ENCODE results near the gene USP13.
A peak's percentile ranks its signal among the peaks of the same experiment; 100 is the strongest.
"Not testable (repeated sequence)": the region's sequence is repeated elsewhere in the genome, so short reads cannot be mapped to it uniquely, and the experiment has no call there.

USP13 gene

DNA sequence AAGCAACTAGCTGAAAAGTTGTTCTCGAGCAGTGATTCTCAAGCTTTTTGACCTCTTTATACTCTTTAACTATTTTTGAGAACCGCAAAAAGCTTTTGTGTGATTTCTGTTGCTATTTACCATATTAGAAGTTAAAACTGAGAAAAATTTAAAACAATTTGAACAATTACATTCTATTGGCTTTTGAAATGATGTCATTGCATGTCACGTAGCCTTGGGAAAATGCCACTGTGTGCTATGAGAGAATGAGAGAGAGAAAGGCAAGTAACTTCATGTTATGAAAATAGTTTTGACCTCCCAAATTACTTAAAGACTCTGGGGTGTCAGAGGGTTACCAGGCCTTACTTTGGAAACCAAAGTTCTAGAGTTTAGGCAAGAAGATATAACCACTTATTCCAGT, 8.0 kb downstream of the USP13 start:
- no peak for DNase-seq

DNA sequence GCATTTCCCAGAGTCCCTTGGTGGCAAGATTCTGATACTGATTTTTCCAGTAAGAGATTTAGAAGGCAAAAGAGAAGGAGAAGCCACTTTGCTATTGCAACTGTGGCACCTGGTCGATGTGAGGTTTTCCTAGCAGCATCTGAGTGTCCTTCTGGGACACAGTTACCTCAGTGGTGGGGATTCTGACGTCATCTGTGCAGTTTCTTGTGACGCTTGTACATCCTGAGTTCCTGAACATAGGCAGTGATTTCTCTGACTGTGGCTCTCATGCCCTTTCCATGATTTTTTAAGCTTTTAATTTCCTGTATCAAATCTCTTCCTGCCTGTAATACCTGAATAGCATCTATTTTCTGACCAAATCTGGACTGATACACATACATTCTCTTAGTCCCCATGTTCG, 8.9 kb downstream of the USP13 start:
- DNase-seq = no peak

DNA sequence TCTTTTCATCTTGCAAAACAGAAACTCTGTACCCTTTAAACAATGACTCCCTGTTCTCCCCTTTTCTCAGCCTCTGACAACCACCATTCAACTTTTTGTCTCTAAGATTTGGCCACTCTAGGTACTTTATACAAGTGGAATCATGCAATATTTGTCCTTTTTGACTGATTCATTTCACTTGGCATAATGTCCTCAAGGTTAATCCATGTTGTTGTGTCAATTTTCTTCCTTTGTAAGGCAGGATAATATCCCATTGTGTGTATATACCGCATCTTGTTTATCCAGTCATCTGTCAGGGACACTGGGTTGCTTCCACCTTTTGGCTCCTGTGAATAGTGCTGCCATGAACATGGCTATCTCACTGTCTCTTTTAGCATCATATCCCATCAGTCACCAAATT, 10.3 kb downstream of the USP13 start:
- DNase-seq = no peak

DNA sequence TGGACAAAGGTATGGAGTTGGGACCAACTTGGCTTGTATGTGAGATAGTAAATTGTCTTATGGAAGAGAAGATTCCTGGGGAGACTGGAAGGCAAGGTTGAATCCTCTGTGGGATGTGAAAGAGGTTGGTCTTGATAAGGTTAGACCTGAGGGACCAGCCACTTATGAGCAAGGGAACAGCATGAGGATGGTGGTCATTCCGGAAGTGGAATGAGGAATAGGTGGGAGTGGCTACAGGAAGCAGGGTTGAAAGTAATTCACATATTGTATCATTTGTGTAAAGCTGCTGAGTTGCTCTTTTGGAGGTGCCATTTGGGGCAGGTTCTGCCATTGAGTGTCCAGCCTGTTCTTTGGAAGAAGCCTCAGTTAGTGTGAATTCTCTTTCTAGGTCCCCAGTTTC, 13.2 kb downstream of the USP13 start:
- no peak for DNase-seq

DNA sequence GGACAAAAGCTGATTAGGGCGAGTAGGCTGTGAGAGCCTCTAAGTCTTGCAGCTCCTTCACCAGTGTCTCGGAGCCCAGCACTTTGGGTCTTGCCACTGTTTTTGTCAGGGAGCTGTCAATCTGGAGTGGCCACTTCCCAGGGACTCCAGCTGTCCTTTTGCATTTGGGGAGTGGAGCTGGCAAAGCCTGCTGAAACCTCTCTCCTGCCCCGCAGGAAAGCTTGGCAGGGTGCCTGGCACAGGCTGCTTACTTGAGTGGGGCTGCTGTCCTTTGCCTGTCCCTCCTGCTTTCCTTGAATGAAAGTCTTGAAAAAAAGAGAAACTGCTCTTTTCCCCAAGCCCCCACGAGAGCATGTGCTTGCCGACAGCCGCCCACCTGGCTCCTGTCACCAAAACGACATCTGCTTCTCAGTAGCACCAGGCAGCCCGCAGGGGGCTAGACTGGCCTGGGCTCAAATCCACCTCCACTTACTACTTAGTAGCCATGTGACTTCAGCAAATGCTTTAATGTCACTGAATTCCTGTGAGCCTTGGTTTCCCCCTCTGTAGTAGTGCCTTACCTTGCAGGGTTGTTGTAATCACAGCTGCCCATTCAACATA, 13.7 kb downstream of the USP13 start:
- peak; percentile 86 for DNase-seq

DNA sequence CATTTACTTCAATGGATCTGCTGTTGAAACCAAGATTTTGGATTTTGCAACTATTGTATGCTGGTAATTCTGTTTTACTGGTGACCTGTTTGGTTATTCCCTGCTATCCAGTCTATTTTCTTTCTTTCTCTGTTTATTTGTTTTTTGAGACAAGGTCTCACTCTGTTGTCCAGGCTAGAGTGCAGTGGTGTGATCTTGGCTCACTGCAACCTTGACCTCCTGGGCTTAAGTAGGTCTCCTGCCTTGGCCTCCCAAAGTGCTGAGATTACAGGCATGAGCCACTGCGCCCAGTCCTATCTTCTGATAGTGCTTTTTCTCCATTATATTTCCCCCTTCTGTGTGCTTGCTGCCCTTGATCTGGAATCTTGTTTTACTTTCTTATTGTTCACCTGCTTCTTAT, 15.6 kb downstream of the USP13 start:
- no peak for DNase-seq

DNA sequence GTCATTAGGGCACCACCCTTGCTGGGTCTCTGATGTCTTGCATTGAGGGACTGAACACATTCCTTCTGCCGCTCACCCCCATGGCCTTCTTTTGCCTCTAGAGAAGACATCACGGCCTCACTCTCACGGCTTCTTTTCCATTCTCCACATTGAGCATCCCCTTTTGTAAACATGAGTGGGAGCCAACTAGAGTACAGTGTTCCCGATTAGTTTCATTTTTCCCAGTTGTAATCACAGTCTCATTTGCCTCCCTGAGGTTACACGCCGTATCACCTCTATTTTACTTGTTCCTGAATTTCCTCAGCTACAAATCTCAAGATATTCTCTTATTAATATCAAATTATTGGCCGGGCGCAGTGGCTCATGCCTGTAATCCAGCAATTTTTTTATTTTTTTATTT, 17.5 kb downstream of the USP13 start:
- DNase-seq = no peak

DNA sequence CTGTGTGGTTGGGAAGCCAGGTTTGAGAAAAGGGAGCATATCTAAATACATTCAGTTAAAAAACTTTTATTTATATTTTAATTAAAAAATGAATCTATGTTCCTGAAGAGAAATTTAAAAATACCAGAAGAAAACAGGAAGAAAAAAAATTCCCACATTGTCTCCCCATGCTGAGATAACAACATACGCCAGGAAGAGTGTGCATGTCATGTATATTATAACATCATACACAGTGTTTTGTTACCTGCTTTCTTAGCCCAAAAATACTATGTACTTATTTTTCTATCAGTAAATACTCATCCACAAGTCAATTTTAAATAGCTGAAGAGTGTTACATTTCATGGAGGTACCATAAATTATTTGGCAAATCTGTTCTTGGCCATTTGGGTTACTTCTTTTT, 18.5 kb downstream of the USP13 start:
- DNase-seq = no peak

DNA sequence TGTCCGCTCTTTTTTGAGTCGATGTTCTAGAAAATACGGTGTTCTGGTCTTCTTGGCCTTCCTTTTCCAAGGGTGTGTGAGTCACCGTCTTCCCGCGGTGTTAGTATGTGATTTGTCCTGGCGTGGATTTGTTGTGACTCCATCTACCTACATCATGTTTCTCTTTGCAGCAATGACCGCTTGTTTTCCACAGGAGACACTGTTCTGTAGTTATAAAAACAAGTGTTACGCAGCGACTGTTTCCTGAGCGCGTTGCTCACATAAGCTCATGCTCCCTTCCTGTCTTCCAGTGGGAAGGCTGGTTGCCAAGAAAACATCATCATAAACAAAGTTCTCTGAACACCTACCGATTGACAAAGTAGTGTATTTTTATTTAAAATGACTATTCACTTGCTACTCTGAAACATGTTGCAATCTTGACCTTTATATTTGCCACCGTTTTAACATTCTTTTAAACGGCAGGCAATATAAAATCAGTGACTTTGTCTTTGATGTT, 19.0 kb downstream of the USP13 start:
- DNase-seq = no peak

DNA sequence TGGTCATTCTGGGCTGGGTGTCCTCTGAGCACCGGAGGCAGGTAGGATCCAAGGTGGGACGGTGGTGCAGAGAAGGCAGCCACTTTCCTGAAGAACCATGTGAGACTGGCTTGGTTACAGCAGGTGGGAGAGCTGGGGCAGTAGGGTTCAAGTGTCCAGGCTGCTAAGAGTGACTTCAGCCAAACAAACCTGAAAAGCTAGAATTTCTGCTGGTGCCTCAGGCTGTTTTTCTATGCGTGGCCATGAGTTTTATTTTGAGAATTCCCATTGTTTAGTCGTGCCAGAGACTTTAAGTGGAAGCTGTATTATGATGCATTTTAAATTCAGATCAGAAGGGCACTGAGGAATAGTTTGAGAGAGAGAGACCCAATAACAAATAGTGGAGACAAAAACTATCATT, 20.1 kb downstream of the USP13 start:
- DNase-seq = peak; percentile 38

DNA sequence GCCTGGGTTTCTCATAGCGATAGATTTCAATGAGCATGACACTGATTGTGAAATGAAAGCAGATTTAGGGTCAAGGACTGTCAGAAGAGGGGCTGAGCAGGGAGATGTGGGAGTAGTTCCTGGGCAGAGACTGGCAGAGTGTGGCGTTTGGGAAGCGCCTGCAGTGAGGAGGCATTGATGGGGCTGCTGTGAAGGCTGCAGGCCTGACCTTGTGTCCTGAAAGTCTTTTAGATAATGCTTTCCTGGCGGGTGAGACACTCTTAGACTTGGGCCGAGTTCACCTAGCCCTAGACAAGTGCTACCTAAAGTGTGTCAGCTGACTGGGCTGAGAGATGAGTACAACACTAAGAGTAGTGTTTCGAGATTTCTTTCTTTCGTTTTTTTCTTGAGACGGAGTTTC, 20.7 kb downstream of the USP13 start:
- DNase-seq = peak; percentile 79

DNA sequence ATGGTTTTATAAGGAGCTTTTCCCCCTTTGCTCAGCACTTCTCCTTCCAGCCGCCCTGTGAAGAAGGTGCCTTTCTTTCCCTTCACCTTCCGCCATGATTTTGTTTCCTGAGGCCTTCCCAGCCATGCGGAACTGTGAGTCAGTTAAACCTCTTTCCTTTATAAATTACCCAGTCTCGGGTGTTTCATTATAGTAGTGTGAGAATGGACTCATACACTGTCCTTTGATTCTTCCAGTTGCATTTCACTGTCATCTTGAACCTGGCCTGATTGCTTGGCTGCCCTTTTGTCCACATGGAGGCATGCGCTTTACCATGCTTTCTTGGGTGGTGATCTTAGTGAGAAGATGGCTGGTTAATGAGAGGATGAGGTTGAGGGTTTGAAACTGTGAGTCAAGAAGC, 23.2 kb downstream of the USP13 start:
- DNase-seq = no peak

DNA sequence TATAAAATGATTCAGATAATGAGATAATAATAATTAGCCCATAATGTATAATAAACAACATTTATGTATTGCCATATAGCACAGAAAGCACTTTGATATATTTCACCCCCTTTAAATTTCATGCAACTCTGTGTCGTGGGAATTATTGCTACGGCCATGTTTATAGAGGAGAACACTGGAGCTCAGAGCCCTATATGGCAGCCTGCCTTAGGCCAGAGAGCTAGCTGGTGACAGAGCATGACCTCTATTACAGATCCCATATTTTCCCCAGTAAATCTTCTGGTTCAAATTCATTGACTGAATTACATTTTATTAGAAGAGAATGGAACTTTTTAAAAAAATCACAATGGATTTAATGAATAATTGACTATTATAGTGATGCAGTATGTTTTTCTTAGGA, 25.0 kb downstream of the USP13 start:
- DNase-seq = no peak

DNA sequence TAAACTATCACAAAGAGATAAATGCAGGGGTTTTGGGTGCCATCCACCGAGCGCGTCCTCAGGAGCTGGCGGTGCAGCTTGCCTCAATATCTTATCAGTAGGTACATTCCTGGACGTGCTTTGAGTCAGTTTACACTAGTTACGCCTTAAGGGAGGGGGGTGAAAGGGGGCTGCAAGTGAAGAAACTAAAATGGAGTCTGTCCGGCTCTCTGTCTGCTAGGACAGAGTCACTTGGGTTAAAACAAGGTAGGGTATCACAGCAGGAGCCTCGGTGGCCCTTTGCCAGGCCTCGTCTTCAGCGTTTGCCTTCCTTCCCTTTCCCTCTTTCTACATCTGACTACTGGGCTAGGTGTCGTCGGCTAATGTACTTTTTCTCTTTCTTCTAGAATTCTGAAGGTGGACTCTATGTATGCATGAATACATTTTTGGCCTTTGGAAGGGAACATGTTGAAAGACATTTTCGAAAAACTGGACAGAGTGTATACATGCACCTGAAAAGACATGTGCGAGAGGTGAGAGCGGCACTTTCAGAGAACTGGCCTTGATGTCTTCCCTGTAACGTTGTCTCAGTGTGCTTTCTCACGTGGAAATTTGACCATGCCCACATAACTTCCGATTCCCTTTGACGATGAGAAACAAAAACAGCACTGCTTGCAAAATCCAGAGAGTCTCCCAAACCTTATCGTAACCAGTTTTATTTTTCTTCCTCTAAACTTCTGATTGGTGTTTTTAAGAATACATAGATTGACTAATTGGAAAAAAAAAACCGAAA, 28.8 kb downstream of the USP13 start:
- DNase-seq = no peak

DNA sequence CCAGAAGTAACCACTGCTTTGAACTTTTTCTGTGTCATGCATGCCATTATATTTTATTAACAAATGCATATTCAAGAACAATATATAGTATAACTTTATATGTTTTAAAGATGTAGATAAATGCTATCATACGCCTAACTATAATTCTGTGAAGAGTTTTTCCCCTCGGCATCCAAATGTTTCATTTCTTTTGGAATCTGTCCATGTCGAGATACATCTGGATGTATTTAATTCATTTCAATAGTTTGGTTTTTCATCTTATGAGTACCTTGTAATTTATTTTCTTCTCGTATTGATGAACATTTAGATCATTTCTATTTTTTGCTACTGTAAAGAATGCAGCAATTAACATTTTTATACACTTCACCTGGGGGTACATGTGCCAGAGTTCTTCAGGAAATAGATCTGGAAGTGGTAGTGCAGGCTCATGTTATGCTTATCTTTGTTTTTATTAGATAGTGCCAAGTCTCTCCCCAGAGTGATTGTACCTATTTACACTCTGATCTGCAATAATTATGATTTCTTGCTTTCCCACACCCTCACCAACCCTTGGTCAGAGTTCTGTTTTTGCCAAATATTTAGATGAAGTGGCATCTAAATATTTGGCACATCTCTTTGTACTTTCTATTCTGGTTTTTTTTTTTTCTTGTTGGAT, 29.7 kb downstream of the USP13 start:
- DNase-seq = no peak

DNA sequence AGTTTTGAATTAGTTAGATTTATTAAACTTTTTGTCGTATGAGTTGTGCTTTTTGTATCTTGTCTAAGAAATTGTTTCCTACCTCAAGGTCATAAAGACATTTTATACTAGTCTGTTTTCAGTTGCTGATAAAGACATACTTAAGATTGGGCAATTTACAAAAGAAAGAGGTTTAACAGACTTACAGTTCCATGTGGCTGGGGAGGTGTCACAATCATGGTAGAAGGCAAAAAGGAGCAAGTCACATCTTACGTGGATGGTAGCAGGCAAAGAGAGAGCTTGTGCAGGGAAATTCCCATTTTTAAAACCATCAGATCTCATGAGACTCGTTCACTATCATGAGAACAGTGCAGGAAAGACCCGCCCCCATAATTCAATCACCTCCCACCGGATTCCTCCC, 30.4 kb downstream of the USP13 start:
- not testable (repeated sequence) for DNase-seq

DNA sequence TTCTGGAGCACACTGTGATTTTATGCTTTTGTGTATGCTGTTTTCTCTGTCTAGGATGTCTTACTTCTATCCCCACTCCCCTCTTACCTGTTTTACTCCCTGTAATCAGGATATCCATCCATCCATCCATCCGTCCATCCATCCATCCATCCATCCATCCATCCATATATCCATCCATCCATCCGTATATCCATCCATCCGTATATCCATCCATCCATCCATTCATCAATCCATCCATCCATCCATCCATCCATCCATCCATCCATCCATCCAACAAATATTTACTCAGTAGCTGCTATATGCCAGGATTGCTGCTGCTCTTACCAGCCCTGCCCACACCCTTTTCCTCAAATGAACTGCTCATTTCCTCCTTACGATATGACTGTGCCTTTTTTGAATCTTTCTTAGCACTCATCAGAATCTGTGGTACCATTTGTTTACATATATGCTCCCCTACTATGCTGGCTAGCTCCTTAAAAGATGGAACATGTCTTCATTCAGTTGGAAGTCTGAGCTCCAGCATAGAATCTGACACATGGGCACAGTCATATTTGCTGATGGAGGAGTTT, 35.2 kb downstream of the USP13 start:
- DNase-seq = no peak

DNA sequence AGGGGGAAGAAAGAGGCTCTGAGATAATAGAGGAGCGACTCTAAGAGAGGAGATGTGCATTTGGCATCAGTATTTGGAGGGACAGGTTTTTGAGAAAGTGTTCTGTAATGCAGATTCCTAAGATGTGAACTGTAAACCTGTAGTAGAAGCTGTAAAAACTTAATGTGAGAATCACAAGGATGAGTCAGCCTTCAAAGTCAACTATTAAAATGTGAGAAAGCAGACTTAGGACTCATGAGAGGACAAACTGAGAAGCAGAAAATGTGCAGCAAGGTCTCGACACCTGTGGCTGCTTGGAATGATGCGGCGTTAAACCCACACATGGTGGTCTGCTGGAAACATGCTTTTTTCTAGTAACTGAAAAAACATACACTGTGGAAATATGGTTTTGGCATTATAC, 36.0 kb downstream of the USP13 start:
- no peak for DNase-seq

DNA sequence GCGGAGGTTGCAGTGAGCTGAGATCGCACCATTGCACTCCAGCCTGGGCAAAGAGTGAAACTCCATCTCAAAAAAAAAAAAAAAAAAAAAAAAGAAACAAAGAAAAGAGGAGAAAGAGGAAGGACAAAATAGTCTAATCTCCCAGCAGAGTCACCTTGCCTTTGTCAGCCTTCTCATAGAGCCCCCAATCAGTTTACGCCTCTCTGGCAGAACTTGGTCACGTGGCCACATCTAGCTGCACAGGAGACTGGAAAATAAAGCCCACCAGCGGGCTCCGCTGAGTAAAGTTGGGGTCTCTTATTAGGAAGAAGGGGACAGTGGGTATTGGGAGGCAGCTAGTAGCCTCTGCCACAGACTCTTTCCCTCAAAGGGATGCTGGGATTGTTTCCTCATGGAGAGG, 41.9 kb downstream of the USP13 start:
- DNase-seq = no peak

DNA sequence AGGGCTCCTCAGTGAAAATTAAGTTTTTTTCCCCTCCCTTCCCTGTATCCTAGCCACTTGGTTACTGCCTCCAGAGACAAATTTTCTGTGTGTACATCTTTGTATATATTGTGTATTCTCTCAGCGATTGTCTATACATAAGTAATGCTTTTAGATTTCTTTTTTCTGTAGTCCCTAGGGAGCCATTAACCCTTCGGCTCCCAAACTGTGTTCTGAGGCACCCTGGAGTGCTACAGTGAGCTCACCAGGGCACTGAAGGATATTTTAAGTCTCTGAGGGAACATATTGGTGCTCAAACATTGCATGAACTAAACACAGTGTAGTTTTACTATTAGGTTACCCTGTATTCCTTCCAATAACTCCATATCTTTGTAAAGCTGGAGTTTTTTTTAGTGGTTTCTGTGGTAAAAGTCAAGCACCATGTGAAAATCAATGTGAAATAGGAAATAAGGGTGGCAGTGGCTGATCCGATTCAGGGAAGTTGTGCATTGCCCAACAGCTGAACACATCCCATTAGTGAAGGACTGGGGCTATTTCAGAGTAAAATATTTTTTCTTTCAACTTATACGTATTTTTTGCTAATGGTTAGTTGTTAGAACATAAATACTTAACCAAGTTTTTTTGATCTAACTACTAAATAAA, 43.0 kb downstream of the USP13 start:
- no peak for DNase-seq

DNA sequence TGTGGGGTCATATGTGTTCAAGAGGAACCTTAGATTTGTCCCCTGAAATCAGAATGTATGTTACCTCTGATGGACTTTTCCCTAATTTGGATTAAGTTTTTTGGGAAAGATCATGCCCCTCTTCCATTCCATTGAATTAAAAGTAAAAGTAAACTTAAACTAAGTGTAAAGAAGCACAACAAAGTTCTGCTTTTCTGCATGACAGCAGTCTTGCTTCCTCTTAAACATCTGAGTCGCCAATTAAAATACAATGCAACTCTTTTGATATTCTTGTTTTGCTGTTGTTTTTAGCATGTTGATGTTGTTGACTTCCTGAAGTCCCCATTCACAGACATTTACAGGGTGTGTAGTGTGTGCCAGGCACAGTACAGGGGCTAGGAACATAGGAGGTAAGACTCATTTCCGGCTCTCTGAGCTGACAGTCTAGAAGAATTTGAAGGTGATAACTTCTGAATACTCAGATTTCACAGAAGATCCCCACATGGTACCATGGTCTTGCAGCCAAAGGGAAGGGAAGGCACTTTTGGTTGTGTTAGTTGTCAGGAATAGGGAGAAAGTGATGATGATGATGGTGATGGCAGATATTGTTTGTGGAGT, 45.0 kb downstream of the USP13 start:
- DNase-seq = no peak

DNA sequence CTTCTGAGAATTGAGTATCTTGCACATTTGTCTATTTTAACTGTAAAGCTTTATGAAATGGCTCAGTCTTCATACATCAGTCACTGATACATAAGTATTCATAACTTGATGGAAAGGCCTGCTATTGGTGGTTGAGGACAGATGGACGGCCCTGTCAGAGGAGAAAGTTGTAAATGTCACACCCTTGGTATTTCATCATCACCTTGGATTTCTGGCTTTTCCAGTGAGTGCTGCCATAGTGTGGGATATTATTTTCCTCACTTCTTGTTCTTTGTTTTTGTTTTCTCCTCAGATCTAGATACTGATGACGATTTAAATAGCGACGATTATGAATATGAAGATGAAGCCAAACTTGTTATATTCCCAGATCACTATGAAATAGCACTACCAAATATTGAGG, 47.9 kb downstream of the USP13 start:
- no peak for DNase-seq

Data from DMS79 treated with DMSO at 0.1 percent for 48 hours (cell line).